AG04450 (cell line): Measurements from ENCODE around the gene ZNF296. TPM values are rescaled to one million over a fixed set of nuclear protein-coding genes. Genes with fewer than 3 reads are reported as not detected.

ENCODE experiments used
- CTCF ChIA-PET: fragments of 300-600, 350-600 bp; formaldehyde crosslinking; extraction: SDS; loops from one replicate; lab custom pipeline; 2022; ENCODE audit warnings: antibody characterized with exemption, inconsistent platforms; lab: Charles Lee
- POLR2A ChIA-PET: fragments of 350-600 bp; formaldehyde crosslinking; extraction: SDS; loops from one replicate; lab custom pipeline; 2021; ENCODE audit warnings: antibody characterized with exemption, inconsistent platforms; lab: Yijun Ruan, JAX
- DNase-seq: peaks from one replicate; pipeline ENCODE4 v3.0.0-alpha.2; 2011; ENCODE audit warnings: low read depth, low spot score
- H3K27ac ChIP-seq: one replicate; pipeline ENCODE4 v1.5.1; 2012; ENCODE audit warnings: low read depth, low read length, control low read depth
- H3K27me3 ChIP-seq: one replicate; pipeline ENCODE4 v1.6.0; 2012; ENCODE audit warnings: low read length; ENCODE audit not compliant: control insufficient read depth, insufficient read depth
- H3K4me3 ChIP-seq: 2 replicates; pipeline ENCODE4 v1.5.1; 2011; ENCODE audit warnings: mild to moderate bottlenecking, low read depth, low read length, control low read depth
- H3K9me3 ChIP-seq: 2 replicates; pipeline ENCODE4 v1.5.1; 2012; ENCODE audit warnings: low read length; ENCODE audit not compliant: control insufficient read depth, insufficient read depth
- CTCF ChIP-seq: IDR thresholded peaks from 2 replicates; pipeline ENCODE4 v1.5.1; 2011; ENCODE audit warnings: low read depth, low read length, control low read depth, inconsistent platforms
- polyA plus RNA-seq: library from polyadenylated mRNA; depleted of rRNA; stranded (reverse); fragments of >200 nt; gene quantifications from 2 replicates; pipeline ENCODE4 v1.2.3, GENCODE V29; 2011

Gene ZNF296
- polyA plus RNA-seq, 1 experiment, result not detected

DNA sequence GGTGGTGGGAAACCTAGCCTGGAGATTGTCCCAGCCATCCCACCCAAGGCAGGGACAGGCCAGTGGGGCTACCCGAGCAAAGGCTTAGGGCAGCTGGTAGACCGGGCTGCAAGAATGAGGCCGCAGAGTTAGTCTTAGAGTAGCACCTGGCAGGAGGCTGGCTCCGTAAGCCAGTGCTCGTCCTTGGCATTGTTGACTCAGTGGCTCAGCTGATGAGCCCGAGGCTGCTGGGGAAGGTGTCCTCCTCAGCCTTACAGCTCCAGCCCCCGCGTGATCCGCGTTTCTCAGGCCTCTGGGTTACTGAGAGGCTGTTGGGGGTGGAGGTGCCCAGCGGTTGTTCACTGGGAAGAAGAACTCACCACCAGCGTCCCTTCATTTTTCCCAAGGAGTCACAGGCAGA is 41.4 kb upstream of the ZNF296 start:
- no peak for DNase-seq
- no peaks in the 10 kb centered on the region for H3K9me3 ChIP-seq
- no peak for TF ChIP-seq CTCF
- POLR2A ChIA-PET, result no interaction called here
- no peaks in the 10 kb centered on the region for H3K27me3 ChIP-seq
- CTCF ChIA-PET, result interaction anchor here (0.6 to 1.4 kb wide), 2 partner anchors 9 to 155 kb away, joined by 3 to 5 read pairs; no protein-coding TSS in a partner anchor
- H3K4me3 ChIP-seq, result no peak overlapping the region
- no peak overlapping the region for H3K27ac ChIP-seq

GRCh38 chr19:45117167-45117594 is 40.9 kb upstream of the ZNF296 start:
- no peak for TF ChIP-seq CTCF
- H3K27me3 ChIP-seq, result no peaks in the 10 kb centered on the region
- no peak overlapping the region for H3K4me3 ChIP-seq
- no peak overlapping the region for H3K27ac ChIP-seq
- no peak for DNase-seq
- ChIA-PET POLR2A (no interaction called here), CTCF (interaction anchor here (0.6 to 1.4 kb wide), 2 partner anchors 9 to 154 kb away, joined by 3 to 5 read pairs; no protein-coding TSS in a partner anchor)
- no peaks in the 10 kb centered on the region for H3K9me3 ChIP-seq

DNA sequence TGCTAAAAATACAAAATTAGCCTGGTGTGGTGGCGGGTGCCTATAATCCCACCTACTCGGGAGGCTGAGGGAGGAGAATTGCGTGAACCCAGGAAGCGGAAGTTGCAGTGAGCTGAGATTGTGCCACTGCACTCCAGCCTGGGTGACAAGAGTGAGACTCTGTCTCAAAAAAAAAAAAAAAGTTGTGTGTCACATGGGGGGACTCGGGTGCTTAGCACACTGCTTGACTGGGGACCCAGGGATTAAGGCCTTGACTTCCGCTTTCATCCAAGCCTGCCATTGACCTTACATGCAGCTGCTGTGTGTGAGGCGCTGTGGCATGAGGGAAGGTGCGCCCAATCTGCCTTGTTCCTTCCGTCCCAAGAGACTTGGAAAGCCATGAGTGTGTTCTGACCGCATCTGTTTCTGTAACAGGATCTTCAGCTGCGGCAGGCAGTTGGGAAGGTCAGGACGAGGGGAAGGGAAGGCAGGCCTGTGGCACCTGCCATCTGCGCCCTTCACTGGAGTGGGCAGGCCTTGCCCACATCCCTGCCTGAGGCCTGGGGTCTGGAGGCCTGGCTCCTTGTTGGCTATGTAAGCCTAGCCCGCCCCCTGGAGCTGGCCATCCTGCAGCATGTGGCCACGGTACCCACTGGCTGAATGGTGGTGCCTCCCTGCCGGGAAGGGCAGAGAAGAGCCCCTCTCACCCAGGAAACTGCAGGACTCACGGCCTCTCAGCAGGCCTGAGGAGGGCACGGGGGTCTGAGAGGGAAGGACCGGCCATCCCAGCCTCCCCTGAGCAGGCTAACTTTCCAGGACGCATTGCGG is 39.7 kb upstream of the ZNF296 start:
- no peak overlapping the region for H3K27ac ChIP-seq
- no peaks in the 10 kb centered on the region for H3K9me3 ChIP-seq
- CTCF ChIA-PET, result interaction anchor here (1.1 kb wide), 1 partner anchor 9 kb away, joined by 3 read pairs; no protein-coding TSS in a partner anchor
- POLR2A ChIA-PET, result no interaction called here
- DNase-seq, result no peak
- no peak for TF ChIP-seq CTCF
- H3K27me3 ChIP-seq, result no peaks in the 10 kb centered on the region
- H3K4me3 ChIP-seq, result no peak overlapping the region

DNA sequence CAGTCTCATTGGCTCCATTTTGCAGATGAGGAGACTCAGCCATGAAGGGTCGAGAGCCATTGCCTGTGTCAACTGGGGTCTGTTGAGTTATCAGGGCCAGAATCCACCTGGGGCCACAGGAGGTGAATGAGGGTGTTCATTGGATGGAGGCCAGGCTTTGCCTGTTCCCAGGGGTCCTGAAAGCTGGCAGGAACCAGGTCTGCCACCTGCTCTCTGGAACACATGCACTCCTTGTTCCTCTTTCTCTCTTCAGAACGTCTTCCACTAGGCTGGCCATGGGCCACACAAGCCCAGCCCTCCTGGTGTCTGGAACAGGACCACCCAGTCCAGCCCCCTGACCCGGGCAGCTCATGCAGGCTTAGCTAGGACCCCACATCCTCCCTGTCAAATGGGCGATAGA is 37.8 kb upstream of the ZNF296 start:
- H3K9me3 ChIP-seq, result no peaks in the 10 kb centered on the region
- ChIA-PET POLR2A (no interaction called here), CTCF (no interaction called here)
- no peak for DNase-seq
- H3K27ac ChIP-seq, result no peak overlapping the region
- H3K27me3 ChIP-seq, result no peaks in the 10 kb centered on the region
- no peak for TF ChIP-seq CTCF
- H3K4me3 ChIP-seq, result no peak overlapping the region

GRCh38 chr19:45113628-45114027 is 37.4 kb upstream of the ZNF296 start:
- H3K27ac ChIP-seq, result no peak overlapping the region
- CTCF ChIA-PET, result interaction anchor here (1.6 kb wide), 1 partner anchor 12 kb away, joined by 7 read pairs; no protein-coding TSS in a partner anchor
- no peaks in the 10 kb centered on the region for H3K27me3 ChIP-seq
- POLR2A ChIA-PET, result no interaction called here
- DNase-seq, result no peak
- H3K9me3 ChIP-seq, result no peaks in the 10 kb centered on the region
- no peak overlapping the region for H3K4me3 ChIP-seq
- no peak for TF ChIP-seq CTCF
